ENCODE results near the gene ZNF718.
"Not testable (repeated sequence)": the region's sequence is repeated elsewhere in the genome, so short reads cannot be mapped to it uniquely, and the experiment has no call there.

The ZNF718 gene

DNA sequence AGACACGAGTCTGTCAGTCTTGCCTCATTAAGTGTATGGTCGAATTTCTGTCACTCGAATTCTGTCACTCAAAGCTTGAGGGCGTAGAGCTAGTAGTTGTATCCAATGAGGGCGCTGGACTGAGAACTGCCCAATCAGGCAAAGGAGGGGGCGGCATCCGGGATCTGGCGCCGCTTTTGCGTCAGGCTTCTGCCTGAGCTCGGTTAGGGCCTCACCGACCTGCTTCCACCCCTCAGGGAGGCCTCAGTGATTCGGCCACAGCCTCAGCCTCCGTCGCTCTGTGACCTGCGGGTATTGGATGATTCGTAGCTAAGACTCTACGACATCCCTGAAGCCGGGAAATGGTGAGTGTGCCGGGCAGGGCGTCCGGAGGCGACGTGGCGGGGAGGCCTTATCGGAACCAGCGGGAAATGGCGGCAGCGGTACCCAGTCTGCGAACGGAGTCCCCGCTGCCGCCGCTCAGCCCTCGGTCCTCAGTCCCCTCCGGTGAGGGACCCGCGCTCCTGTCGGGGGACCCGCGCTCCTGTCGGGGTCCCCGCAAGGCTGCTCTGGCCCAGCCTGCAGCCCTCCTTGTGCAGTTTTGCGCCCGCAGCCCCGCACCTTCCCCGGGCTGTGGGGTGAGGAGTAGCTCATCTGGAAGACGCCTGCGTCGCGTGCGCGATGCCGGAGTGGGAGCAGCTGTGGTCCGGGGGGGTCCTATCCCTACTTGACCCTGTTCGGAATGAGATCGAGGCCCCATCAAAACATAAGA, 88.3 kb downstream of the ZNF718 start:
- Histone ChIP-seq H4K20me1 (ENCODE audit: insufficient read depth, low read length) (no peaks in the 10 kb centered on the region), H3K79me2 (ENCODE audit: insufficient read depth, low read length) (no peaks in the 10 kb centered on the region), H3K4me3 (ENCODE audit: low read depth in 1 of 2, low read length in 2 of 2) (peak overlapping the region in 1 of 2 experiments; percentile 48; a peak in 2 of 4 replicates), H3K4me2 (ENCODE audit: insufficient read depth, low read length) (no peak overlapping the region), H3K27me3 (ENCODE audit: insufficient read depth, low read length, poor library complexity) (no peaks in the 10 kb centered on the region), H2AFZ (ENCODE audit: low read depth, low read length) (no peak overlapping the region), H3K36me3 (ENCODE audit: insufficient read depth, low read length) (peaks cover 24% of the 10 kb centered on the region), H3K4me1 (ENCODE audit: insufficient read depth, low read length) (peaks cover 48% of the 10 kb centered on the region), H3K9ac (ENCODE audit: low read depth, low read length) (no peak overlapping the region), H3K9me3 (ENCODE audit: insufficient read depth, low read length, severe bottlenecking) (peaks cover 55% of the 10 kb centered on the region), H3K27ac (ENCODE audit: low read length) (peak overlapping the region; percentile 38; the same call in 1 of the 2 replicates)
- no peak for ATAC-seq (ENCODE audit: insufficient read depth, low read depth)
- no peak for DNase-seq
- TF ChIP-seq EZH2 (IDR thresholded peaks at IDR 0.05; ENCODE audit: borderline replicate concordance, low read depth, low read length, severe bottlenecking) = no peak
- TF ChIP-seq, protein P1, sequence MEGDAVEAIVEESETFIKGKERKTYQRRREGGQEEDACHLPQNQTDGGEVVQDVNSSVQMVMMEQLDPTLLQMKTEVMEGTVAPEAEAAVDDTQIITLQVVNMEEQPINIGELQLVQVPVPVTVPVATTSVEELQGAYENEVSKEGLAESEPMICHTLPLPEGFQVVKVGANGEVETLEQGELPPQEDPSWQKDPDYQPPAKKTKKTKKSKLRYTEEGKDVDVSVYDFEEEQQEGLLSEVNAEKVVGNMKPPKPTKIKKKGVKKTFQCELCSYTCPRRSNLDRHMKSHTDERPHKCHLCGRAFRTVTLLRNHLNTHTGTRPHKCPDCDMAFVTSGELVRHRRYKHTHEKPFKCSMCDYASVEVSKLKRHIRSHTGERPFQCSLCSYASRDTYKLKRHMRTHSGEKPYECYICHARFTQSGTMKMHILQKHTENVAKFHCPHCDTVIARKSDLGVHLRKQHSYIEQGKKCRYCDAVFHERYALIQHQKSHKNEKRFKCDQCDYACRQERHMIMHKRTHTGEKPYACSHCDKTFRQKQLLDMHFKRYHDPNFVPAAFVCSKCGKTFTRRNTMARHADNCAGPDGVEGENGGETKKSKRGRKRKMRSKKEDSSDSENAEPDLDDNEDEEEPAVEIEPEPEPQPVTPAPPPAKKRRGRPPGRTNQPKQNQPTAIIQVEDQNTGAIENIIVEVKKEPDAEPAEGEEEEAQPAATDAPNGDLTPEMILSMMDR (IDR thresholded peaks at IDR 0.05; ENCODE audit: borderline replicate concordance, extremely low read depth, low read length, poor library complexity, severe bottlenecking) = no peak

DNA sequence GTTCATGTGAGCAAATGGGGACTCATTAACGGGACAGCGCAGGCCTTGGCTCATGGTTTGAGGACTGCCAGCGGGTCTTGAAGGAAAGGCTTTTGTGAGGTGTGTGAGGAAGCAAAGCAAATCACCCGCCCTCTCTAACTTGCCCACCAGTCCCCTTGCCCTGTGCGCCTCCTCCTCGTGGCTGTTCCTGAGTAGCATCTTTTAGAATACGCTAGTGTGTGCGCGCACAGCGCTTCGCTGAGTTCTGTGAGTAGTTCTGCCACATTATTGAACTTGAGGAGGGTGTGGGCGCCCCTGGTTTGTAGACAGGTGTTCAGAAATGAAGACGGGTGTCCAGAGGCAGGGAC, 88.9 kb downstream of the ZNF718 start:
- Histone ChIP-seq H3K4me1 (ENCODE audit: insufficient read depth, low read length) (peaks cover 42% of the 10 kb centered on the region), H3K36me3 (ENCODE audit: insufficient read depth, low read length) (peaks cover 23% of the 10 kb centered on the region), H3K9me3 (ENCODE audit: insufficient read depth, low read length, severe bottlenecking) (peaks cover 51% of the 10 kb centered on the region)
- not testable (repeated sequence) for DNase-seq; H3K4me2 ChIP-seq (ENCODE audit: insufficient read depth, low read length); H3K4me3 ChIP-seq (ENCODE audit: low read depth in 1 of 2, low read length in 2 of 2); H2AFZ ChIP-seq (ENCODE audit: low read depth, low read length); H3K9ac ChIP-seq (ENCODE audit: low read depth, low read length); ATAC-seq (ENCODE audit: insufficient read depth, low read depth); H3K79me2 ChIP-seq (ENCODE audit: insufficient read depth, low read length); H3K27ac ChIP-seq (ENCODE audit: low read length); H3K27me3 ChIP-seq (ENCODE audit: insufficient read depth, low read length, poor library complexity); H4K20me1 ChIP-seq (ENCODE audit: insufficient read depth, low read length)

All from DND-41 (cell line).